Keratinocyte (primary cell): ENCODE results near the gene RFTN1. TPM values are rescaled to one million over a fixed set of nuclear protein-coding genes. Genes with fewer than 3 reads are reported as not detected.

ENCODE experiments used
- DNase-seq: peaks from one replicate; pipeline ENCODE4 v3.0.0-alpha.2; 2011; ENCODE audit warnings: low read depth, missing footprints, low spot score
- FAIRE-seq: peaks from 2 replicates; lab custom pipeline; 2011; peaks lifted over from hg19 to GRCh38; lab: Jason Lieb, UNC
- H2AFZ ChIP-seq: 2 replicates; pipeline ENCODE4 v1.6.0; 2012; ENCODE audit warnings: low read length, control low read depth, inconsistent platforms; ENCODE audit not compliant: control insufficient read depth
- H3K27ac ChIP-seq: 2 replicates; pipeline ENCODE4 v1.5.1; 2011; ENCODE audit warnings: low read length; ENCODE audit not compliant: control insufficient read depth, insufficient read depth
- H3K27me3 ChIP-seq: 3 replicates; pipeline ENCODE4 v1.6.0; 2011; ENCODE audit warnings: low read length; ENCODE audit not compliant: control insufficient read depth, insufficient read depth; ENCODE audit errors: extremely low read depth
- H3K36me3 ChIP-seq, 2 experiments: 2 replicates in 1 of 2; 3 replicates in 1 of 2; pipeline ENCODE4 v1.5.1; 2011; ENCODE audit warnings: low read length in 2 of 2, mild to moderate bottlenecking in 1 of 2; ENCODE audit not compliant: control insufficient read depth in 2 of 2, insufficient read depth in 2 of 2; ENCODE audit errors: extremely low read depth in 1 of 2
- H3K4me1 ChIP-seq: 3 replicates; pipeline ENCODE4 v1.5.1; 2011; ENCODE audit warnings: low read length; ENCODE audit not compliant: control insufficient read depth, insufficient read depth; ENCODE audit errors: extremely low read depth
- H3K4me2 ChIP-seq: 3 replicates; pipeline ENCODE4 v1.6.0; 2011; ENCODE audit warnings: low read depth, low read length; ENCODE audit not compliant: control insufficient read depth, insufficient read depth; ENCODE audit errors: extremely low read depth
- H3K4me3 ChIP-seq, 3 experiments: fragments of 200-600 bp in 1 of 3; sonication (generic) in 1 of 3; 2 replicates in 2 of 3; 3 replicates in 1 of 3; pipeline ENCODE4 v1.5.1; 2011 to 2016; ENCODE audit warnings: low read length in 3 of 3, mild to moderate bottlenecking in 3 of 3, control low read depth in 2 of 3, inconsistent platforms in 1 of 3, low read depth in 1 of 3, mixed read lengths in 1 of 3, mixed run types in 1 of 3, moderate library complexity in 1 of 3; ENCODE audit not compliant: control insufficient read depth in 2 of 3, insufficient read depth in 2 of 3; ENCODE audit errors: extremely low read depth in 1 of 3
- H3K79me2 ChIP-seq: 2 replicates; pipeline ENCODE4 v1.6.0; 2012; ENCODE audit warnings: low read length; ENCODE audit not compliant: control insufficient read depth, insufficient read depth
- H3K9ac ChIP-seq: 3 replicates; pipeline ENCODE4 v1.6.0; 2011; ENCODE audit warnings: low read length; ENCODE audit not compliant: control insufficient read depth, insufficient read depth; ENCODE audit errors: extremely low read depth
- H3K9me1 ChIP-seq: 3 replicates; pipeline ENCODE4 v1.6.0; 2011; ENCODE audit warnings: low read length; ENCODE audit not compliant: control insufficient read depth, insufficient read depth; ENCODE audit errors: extremely low read depth
- H3K9me3 ChIP-seq: 2 replicates; pipeline ENCODE4 v1.5.1; 2012; ENCODE audit warnings: low read depth, low read length; ENCODE audit not compliant: control insufficient read depth
- H4K20me1 ChIP-seq: 3 replicates; pipeline ENCODE4 v1.6.0; 2011; ENCODE audit warnings: low read length; ENCODE audit not compliant: control insufficient read depth, insufficient read depth; ENCODE audit errors: extremely low read depth
- EZH2 ChIP-seq: IDR thresholded peaks from one replicate; pipeline ENCODE4 v1.6.1; 2012; ENCODE audit warnings: inconsistent platforms, mild to moderate bottlenecking, low read length, moderate library complexity
- dilution Hi-C: fragments of 300-500 bp; cut with MboI; formaldehyde crosslinking; loops from one replicate; pipeline ENCODE4 v1.7.0; 2020; ENCODE audit warnings: low sequenced_read_pairs; ENCODE audit not compliant: extremely low pct_ligation_motif_present
- polyA plus RNA-seq, 5 experiments: library from polyadenylated mRNA; depleted of rRNA in 3 of 5; stranded (reverse) in 3 of 5; stranded (forward) in 1 of 5; unstranded in 1 of 5; fragments of >200 nt; gene quantifications; 1 replicate in 1 of 5; 2 replicates in 3 of 5; 3 replicates in 1 of 5; pipeline versions ENCODE4 v1.2.1 to v1.2.3, GENCODE V29; 2011 to 2012; ENCODE audit warnings: missing spikeins in 2 of 5, low read depth in 1 of 5, low replicate concordance in 1 of 5
- TF ChIP-seq, protein P1 (sequence below), 3 experiments: IDR thresholded peaks in 1 of 3; conservative IDR thresholded peaks in 1 of 3; optimal IDR thresholded peaks in 1 of 3; 2 replicates in 2 of 3; 3 replicates in 1 of 3; pipeline versions ENCODE3 to v1.5.1; 2011; ENCODE audit warnings: low read length in 3 of 3, mild to moderate bottlenecking in 3 of 3, moderate library complexity in 2 of 3, control low read depth in 1 of 3, inconsistent platforms in 1 of 3; ENCODE audit not compliant: insufficient read depth in 2 of 3; ENCODE audit errors: extremely low read depth in 1 of 3

RFTN1 gene
- polyA plus RNA-seq, 1 donor (not counting 4 experiments of a cell fraction or from before 2014, with no cell fraction given), result 18.0 TPM

DNA sequence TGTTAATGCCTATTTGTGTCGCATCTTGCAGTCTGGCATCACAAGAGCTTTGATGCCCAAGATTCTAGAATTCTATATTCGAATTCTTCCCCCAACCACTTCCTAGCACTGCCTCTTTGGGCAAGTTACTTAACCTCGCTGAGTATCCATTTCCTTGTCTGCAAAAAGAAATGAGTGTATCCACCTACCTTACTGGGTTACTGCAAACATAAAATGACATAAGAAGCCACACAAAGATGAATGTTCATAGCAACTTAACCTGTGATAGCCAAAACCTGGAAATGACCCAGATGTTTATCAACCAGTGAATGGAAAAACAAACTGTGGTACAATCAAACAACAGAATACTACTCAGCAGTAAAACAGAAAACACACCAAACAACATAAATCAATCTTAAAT lies 24.9 kb downstream of the RFTN1 start:
- Histone ChIP-seq H3K9me1 (no peaks in the 10 kb centered on the region), H3K9me3 (no peaks in the 10 kb centered on the region), H3K27ac (no peak overlapping the region), H3K79me2 (no peaks in the 10 kb centered on the region), H2AFZ (no peak overlapping the region), H4K20me1 (no peaks in the 10 kb centered on the region), H3K9ac (no peak overlapping the region), H3K4me2 (no peak overlapping the region), H3K27me3 (no peaks in the 10 kb centered on the region), H3K36me3 (peaks cover 2 to 3% of the 10 kb centered on the region in 2 experiments), H3K4me1 (no peaks in the 10 kb centered on the region), H3K4me3 (no peak overlapping the region)
- DNase-seq (no peak), FAIRE-seq (no peak)
- no peak for TF ChIP-seq EZH2
- TF ChIP-seq, protein P1, sequence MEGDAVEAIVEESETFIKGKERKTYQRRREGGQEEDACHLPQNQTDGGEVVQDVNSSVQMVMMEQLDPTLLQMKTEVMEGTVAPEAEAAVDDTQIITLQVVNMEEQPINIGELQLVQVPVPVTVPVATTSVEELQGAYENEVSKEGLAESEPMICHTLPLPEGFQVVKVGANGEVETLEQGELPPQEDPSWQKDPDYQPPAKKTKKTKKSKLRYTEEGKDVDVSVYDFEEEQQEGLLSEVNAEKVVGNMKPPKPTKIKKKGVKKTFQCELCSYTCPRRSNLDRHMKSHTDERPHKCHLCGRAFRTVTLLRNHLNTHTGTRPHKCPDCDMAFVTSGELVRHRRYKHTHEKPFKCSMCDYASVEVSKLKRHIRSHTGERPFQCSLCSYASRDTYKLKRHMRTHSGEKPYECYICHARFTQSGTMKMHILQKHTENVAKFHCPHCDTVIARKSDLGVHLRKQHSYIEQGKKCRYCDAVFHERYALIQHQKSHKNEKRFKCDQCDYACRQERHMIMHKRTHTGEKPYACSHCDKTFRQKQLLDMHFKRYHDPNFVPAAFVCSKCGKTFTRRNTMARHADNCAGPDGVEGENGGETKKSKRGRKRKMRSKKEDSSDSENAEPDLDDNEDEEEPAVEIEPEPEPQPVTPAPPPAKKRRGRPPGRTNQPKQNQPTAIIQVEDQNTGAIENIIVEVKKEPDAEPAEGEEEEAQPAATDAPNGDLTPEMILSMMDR (optimal IDR thresholded peaks at IDR 0.05 in 1 of 3, IDR thresholded peaks at IDR 0.05 in 1 of 3, conservative IDR thresholded peaks at IDR 0.05 in 1 of 3; ENCODE audit: extremely low read depth in 1 of 3, insufficient read depth in 2 of 3, low read length in 3 of 3), result no peak
- dilution Hi-C loops, result no loop called here

DNA sequence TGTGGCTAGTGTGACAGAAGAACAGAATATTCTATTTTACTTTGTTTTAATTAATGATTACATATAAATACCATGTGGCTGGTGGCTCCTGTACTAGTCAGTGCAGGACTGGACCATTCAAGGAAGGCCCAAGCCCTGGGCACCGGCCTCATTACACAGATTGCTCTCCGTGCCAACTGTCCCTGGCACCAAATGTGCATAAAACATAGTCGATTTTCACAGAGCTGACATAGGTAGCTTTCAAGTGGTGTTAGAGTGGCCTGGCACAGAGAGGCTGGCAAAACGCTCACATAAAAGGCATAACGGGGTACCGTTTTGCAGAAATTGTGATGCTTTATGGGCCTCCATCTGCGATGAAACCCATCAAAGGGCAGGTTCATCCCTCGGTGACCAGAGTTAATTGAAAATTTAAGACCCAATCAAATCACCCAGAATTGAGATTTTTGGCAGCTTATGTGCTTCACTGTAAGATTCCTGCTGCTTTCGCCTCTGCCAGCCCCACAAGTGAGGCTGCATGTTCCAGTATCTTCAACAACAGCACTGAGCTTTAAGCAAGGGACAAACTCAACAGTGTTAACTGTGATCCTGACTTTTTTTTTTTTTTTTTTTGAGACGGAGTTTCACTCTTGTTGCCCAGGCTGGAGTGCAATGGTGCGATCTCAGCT lies 25.9 kb downstream of the RFTN1 start:
- no peak for DNase-seq
- Histone ChIP-seq H3K27ac (no peak overlapping the region), H3K9ac (no peak overlapping the region), H4K20me1 (no peaks in the 10 kb centered on the region), H3K9me1 (no peaks in the 10 kb centered on the region), H3K79me2 (no peaks in the 10 kb centered on the region), H3K4me3 (no peak overlapping the region), H3K27me3 (no peaks in the 10 kb centered on the region), H3K4me1 (no peaks in the 10 kb centered on the region), H3K36me3 (peaks cover 0 to 3% of the 10 kb centered on the region in 2 experiments), H3K4me2 (no peak overlapping the region), H2AFZ (no peak overlapping the region), H3K9me3 (no peaks in the 10 kb centered on the region)
- FAIRE-seq, result no peak
- dilution Hi-C loops, result no loop called here
- TF ChIP-seq, protein P1 (optimal IDR thresholded peaks at IDR 0.05 in 1 of 3, IDR thresholded peaks at IDR 0.05 in 1 of 3, conservative IDR thresholded peaks at IDR 0.05 in 1 of 3; ENCODE audit: extremely low read depth in 1 of 3, insufficient read depth in 2 of 3, low read length in 3 of 3), result no peak
- TF ChIP-seq EZH2, result no peak
